ENCODE results near the gene CCL11.

The CCL11 gene

DNA sequence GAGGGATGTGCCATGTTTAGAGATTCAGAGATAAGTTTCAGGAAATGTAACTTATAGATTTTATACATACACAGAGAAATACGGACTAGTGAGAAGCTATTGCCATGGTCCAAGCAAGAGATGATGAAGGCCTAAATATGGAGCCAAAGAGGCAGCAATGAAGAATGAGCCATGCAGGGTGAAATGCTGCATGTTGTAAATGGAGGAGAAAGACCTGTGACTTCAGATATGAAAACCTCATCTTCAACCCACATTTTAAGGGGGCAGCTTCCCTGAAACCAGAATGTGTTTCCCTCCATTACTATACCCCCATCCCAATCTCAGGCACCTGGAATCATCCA, 27.6 kb upstream of the CCL11 start:
- no peak for DNase-seq

DNA sequence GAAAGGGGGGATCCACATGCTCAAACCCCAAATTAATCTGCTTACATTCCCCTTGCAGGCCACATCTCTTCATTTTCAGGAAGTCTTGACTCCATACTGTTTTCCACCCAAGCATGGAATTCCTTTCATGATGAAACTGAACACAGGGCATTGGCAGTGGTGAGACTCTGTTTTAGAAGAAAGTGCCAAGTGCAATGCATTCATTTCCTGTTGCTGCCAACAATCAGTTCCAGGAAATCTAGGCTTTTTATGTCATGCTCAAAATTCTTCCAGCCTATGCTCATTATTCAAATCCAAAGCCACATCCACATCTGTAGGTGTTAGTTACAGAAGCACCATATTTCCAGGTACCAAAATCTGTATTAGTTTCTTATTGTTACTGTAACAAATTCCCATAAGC, 26.4 kb upstream of the CCL11 start:
- DNase-seq = no peak

DNA sequence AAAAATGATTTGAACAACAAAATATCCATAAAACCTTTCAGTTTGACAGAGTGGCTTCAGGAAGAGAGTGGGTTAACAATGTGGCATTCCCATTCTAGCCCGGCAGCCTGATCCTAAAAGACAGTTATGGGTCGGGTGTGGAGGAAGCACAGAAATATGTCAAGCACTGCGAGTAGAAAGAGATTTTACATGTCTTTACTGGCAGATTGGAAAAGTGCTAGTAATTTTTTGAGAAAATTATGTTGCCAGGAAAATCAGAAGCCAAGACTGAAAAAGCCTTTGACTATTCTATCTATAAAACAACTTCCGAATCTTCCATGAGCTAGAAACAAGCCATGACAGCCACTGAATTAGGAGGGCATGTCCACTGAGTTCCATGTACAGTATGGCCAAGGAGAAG, 24.7 kb upstream of the CCL11 start:
- no peak for DNase-seq

DNA sequence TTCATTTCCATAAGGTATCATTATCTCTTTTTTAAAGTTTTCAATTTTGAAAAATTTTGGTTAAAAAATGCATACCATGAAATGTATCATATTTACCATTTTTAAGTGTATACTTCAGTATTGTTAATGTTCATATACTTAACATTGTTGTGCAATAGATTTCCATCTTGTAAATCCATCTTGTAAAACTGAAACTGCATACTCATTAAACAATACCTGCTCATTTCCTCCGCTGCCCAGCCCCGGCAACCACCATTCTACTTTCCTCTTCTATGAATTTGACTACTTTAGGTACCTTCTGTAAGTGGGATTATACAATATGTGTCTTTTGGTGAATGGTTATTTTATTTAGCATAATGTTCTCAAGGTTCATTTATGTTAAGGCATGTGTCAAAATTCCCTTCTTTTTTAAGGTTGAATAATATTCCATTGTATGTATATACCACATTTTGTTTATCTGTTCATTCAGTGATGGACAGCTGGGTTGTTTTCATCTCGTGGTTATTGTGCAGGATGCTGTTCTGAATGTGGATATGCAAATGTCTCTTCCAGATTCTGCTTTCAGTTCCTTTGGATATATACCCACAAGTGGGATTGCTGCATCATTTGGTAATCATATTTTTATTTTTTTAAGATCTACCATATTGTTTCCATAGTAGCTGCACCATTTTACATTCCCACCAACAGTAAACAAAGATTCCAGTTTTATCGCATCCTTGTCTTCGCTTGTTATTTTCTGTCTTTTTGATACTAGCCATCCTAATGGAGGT, 23.8 kb upstream of the CCL11 start:
- DNase-seq = no peak

DNA sequence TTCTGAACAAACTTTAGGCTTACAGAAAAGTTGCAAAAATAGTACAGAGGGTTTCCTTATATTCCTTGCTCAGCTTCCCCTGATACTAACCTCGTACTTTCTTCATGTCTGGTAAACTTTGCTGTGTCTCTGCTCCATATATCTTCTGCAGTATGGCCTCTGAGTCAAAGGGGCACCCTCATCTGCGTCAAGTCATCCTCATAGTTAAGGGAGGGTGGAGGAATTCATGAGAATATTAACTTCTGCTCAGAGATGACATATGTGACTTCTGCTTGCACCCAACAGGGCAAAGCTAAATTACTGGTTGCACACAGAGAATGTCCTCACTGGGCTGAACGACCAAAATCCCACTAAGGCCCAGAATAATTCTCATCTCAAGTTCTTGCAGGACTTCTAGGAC, 19.8 kb upstream of the CCL11 start:
- no peak for DNase-seq

DNA sequence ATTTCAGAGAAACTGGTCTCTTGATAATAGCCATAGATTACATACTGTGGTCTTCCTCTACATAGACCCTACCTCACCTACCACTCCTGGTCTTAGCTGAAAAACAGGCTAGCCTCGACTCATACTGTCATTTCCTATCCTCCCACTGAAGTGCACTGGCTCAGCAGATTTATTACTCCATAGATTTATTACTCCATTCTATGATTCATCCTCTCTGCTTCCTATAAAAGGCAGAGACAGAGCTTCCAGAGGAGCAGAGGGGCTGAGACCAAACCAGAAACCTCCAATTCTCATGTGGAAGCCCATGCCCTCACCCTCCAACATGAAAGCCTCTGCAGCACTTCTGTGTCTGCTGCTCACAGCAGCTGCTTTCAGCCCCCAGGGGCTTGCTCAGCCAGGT, 15.6 kb upstream of the CCL11 start, which contains the start of gene CCL7:
Gene CCL7 (plus strand): TSS at position 253 of the 400 bp plus-strand sequence. CDS start 70 bp downstream, at position 323.
- no peak for DNase-seq

DNA sequence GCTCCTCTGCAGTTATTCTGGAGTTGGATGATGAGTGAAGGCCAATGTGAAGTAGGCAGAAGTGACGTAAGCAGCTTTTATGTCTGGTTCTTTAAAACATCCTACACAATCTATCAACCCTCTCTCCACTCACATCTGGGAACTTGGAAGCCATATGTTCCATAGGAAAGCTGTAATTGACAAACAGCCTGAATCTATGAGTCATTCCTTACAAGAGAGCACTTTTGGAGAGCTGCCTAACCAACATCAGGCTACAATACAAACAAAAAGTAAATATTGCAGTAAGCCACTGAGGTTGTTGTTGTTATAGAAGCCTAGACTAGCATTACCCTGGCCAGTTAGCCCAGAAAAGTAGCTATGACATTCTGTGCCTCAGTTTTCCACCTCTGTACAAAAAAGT, 9.7 kb upstream of the CCL11 start:
- DNase-seq = no peak

DNA sequence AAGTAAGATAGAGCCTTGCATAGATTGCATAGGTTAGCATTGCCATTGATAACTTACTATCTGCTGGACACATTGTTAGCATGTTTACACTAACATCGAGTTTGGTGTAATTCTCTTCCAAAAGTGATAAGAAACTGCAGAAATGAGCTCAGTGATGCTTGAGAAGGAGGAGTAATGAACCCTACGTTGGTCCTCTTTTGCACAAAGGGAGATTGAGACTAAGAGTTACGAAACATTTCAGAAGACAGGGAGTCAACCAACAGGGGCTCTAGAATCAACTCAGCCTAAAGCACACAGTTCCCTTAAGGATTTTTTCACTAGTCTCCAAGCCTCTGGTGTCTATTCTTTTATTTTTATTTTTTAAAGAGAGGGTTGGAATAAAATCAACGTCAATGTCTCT, 8.7 kb upstream of the CCL11 start:
- no peak for DNase-seq

DNA sequence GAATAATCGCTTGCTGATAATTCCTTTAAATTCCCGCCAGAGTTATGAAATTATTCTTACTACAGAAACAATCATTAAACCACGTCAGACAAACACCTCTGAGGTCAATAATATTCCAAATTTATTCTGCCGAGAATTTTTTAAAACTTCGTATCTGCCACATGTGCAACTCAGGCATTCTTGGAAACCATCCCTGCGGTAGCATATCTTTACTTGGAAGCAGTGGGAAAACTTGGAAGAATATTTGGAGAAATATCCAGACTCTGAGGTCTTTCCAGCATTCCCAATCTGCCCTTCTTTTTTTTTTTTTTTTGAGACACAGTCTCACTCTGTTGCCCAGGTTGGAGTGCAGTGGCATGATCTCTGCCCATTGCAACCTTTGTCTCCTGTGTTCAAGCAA, 2.0 kb upstream of the CCL11 start:
- DNase-seq = no peak

DNA sequence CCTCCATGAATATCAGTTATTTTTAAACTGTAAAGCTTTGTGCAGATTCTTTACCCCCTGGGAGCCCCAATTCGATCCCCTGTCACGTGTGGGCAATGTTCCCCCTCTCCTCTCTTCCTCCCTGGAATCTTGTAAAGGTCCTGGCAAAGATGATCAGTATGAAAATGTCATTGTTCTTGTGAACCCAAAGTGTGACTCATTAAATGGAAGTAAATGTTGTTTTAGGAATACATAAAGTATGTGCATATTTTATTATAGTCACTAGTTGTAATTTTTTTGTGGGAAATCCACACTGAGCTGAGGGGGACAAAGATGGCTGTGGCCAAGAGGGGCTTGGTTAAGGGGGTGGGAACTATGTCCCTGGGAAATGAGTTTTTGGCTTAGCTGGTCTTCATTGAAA, 2.3 kb downstream of the CCL11 start:
- no peak for DNase-seq

DNA sequence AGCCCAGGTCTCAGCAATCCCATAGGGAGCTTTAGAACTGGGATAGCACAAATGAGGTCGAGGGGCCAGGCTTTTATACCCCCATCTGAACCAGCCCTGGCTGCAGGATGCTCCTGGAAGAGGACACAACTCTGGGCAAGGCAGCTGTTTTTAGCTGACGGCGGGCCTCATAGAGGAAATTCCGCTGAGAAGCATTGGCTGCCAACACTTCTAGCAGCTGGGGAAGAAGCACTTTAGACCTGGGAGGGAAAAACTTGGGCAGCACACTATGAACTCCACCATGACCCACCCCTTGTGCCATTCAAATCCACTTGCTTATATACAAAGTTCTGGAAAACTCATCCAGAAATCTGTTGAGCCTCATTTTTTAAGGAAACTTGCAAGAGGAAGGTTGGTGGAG, 5.0 kb downstream of the CCL11 start:
- DNase-seq = no peak

DNA sequence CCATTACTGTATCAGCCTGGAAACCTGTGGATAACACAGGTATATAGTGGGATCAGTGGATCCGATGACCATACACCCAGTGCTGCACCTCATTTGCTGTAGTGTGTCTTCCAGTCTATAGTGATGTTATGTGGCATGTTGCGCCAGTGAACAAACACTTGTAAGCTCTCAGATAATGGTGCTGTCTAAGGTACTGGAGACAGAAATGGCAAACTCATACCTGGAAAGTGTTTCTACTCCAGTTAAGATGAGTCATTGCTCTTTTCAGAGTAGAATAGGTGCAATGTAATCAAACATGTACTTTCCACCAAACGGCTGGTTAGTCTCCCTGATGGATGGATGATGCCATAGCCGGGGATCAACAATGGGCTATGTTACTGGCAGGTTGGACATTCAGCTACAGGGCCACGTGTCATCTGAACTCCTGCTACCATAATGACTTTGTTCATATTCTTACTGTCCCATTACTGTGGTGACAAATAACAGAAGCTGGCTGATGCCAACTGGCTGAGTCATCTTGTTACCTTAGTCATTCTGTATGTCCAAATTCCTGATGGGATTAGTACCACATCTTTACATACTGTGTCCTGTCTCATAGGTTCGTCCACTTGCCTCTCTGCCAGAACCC, 6.3 kb downstream of the CCL11 start:
- DNase-seq = no peak

DNA sequence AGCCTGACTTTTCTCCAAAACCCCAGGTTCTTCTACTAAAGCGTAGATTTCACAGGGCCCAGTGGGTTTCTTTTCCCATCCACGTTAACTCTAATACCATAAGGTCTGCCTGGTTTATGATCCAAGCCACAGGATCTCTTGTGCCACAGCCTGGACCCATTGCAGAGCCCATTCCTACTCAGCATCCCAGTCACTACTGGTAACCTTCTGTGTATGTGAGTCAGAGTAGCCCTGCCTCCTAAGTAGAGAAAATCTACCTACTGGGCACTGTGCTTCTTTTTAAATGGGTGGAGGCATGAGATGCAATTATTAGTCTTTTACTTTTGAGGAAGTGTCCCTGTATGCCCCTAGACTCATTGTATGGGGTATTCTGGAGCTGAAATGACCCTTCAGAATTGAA, 13.5 kb downstream of the CCL11 start:
- no peak for DNase-seq

DNA sequence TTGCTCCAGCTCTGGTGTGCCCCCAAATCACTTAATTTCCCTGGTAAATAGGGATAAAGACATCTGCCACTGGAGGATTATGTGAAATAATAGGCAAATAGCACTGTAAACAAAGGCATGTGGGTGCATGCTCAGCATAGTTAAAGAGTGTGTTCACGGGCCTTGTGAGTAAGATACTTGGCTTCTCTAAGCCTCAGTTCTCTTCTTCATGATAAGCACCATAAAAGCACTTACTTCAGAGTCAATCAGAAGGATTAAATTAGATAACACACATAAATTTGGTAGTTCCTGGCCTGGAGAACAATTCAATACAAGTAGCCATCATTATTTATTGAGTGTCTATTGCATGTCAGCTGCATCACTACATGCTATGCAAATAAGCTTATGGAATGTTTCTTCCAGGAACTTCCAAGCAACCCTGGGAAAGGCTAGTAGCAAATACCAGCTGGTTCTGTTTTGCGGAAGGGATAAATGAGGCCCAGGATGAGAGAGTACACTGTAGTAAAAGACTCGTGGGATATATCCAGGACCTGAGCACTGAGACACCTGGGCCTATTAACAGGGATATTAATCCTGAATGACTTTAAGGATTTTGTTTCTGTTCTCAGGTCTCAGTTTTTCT, 14.5 kb downstream of the CCL11 start:
- DNase-seq = no peak

DNA sequence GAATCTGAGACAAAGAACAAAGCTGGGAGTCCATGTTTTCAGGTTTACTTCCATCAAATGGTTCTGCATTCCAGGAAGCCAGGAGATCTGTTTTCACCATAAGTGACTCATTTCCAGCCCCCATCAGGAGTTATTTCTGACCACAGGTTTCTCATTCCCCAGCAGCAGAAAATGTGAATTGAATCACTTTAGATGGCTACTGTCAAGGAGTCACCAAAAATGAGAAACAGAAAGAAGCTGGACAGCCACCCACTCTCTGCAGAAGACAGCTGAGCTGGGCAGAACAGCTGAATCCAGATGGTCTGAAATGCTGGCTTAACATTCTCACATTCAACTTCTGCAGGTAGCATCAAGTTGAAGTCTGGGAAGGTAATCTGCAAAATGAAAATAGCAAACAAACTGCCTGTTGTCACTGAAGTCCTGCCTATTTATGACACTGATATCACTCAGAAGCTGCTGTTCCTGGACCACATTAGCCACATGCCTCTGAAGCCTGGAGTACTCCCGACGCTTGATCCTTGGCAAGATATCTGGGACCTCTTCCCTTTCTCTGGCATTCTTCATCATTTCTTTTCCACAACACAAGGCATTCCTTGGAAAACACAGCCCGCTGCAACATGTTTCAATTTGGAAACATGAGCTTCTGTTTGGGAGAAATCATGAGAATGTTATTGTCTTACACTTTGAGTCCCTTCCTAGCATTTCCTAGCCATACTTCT, 15.3 kb downstream of the CCL11 start:
- no peak for DNase-seq

DNA sequence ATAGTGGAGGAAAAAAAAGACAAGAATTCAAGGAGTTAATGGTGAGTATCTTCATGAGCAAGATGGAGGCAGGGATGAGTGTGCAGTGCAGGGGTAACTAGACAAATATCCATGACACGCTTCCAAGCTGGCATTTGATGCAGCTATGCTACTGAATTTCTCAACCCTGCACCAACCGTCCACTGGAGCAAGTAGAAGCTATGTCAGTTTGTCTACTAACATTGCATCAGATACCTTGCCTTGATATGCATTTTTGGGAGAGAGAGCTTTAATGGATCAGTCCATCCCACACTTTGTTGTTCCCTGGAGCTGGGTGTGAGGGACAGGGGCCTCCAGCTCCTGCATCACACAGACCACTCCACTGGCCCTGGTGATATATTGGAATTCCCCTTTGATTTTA, 16.4 kb downstream of the CCL11 start:
- DNase-seq = no peak

DNA sequence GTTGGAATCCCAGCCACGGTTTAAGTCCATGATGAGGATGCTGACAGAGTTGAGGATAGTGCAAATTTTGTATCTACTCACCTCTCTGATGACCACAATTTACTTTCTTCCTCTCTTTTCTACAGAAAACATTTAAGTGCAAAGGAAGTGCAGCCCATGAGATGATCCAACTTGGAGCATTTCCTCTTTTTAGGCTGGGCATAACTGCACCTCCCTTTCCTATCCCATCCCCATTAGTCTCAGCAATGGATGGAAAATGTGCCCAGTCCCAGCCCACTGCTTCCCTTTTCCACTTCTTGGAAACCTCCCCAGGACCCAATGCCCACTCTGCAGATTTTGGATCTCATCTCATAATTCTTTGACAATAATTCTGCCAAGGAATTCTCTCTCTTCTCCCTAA, 17.1 kb downstream of the CCL11 start:
- no peak for DNase-seq

DNA sequence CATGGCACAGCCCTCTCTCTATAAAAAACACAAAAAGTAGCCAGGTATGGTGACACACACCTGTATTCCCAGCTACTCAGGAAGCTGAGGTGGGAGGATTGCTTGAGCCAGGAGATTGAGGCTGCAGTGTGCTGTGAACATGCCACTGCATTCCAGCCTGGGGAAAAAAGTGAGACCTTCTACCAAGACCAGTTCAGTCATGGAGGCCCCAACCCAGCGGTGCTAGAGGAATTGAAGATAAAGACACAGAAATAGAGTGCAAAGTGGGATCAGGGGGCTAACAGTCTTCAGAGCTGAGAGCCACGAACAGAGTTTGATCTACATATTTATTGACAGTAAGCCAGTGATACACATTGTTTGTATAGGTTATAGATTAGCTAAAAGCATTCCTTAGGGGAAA, 18.1 kb downstream of the CCL11 start:
- no peak for DNase-seq

DNA sequence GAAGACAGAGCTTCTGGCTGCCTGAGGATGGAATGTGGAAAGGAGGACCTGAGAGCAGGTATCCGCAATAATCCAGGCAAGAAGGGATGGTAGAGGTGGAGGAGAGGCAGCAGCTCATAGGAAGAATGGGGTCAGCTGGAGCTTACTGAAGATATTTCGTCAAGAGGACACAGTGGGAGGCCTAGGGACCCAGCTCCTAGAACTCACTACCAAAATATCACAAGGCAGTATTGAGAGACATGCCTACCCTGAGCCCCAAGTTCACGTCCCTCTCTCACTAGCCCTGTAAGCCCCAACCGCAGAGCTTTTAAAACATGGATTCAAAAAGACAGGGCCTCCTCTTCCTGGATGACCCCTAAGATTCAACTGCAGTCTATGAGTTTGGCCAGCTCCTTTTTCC, 19.5 kb downstream of the CCL11 start:
- DNase-seq = no peak

DNA sequence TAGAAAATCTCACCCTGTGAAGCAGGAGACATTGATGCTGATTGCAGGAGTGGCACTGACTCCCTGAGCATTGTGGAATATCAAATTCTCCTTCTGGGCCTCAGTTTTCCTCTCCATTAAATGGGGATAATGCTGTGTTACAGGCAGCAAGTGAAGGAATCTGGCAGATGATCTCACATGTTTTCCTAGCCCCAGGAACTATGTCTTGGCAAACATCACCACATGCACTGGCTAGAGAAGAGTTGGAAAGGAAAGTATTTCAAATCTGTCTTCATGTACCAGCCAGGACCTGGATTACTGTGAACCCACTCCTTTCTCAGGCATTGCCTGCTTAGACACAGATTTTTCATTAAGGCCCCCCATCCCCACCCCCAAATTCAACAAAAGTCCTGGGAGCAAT, 20.1 kb downstream of the CCL11 start:
- no peak for DNase-seq

DNA sequence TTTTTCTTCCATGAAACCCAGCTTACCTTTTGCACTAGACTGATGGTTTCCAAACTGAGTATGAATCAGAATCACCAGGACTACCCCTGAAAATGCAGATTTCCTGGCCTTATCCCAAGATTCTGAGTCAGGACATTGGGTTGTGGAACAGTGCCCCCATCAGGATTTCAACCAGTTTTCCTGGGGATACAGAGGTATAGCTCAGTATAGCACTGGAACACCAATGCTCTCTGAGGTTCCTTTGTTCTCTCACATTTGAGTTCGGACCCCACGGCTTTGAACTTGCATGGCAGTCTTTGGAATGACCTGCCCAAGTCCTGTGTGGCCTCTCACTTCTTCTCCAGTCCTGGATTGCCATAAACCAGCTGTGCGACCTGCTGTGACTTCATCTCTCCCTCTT, 20.9 kb downstream of the CCL11 start:
- DNase-seq = no peak

DNA sequence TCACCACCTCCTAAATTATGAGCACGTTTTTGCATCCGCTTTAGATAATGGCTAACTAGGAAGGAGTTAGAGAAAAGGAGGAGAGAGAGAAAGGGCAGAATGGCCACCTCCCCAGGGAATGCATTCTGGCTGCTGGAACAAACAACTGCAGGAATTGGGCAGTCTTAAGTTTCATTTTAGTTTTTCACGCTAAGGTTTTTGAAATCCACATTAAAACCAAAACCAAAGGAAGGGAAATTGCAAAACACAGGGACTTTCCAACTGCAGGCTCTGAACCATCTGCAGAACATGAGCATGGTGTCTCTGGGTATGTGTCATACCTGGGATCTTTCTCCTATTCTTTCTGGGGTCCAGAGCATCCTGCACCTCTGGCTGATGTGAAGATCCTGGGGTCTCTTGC, 21.6 kb downstream of the CCL11 start:
- DNase-seq = no peak

DNA sequence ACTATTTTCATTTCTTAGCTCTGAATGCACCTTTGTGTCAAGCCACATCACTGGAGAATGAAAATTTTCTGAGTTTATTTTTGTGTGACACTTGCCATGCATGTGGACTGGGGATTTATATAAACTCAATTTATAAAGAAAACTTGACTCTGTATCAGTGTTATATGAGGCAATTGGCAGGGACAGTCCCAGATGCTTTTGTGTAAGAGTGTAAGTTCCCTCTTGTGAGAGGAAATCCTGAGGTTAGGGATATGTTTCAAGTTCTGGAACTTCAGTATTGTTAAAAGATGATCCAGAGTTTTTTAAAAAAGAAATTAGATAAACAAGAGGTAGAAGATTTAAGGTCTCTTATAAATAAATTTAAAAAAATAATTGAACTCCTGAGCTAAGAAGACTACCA, 22.8 kb downstream of the CCL11 start:
- DNase-seq = no peak

DNA sequence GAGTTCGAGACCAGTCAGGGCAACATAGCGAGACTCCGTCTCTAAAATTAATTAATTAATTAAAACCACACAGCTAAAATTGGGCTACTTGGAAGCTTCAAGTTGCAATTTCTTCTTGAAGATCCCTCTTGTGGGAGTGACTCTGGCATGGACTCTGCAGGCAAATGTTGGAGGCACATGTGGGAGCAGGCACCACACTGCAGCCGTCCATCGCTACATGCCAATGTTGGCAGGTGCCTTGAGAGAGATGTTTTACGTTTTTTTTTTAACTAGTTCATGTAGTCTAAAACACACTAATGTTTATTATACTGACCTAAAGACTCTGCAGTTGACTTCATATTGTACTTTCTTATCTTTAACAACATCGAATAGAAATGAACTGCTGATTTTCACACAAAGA, 25.7 kb downstream of the CCL11 start:
- no peak for DNase-seq

Measured in DMS 273 treated with DMSO at 0.1 percent for 48 hours (cell line).